Ishikawa (cell line): ENCODE data around the gene RAB3C.

Experiments used
- CEBPB ChIP-seq: IDR thresholded peaks from 2 replicates; pipeline ENCODE4 v1.6.1; 2012
- CREB1 ChIP-seq: IDR thresholded peaks from 2 replicates; pipeline ENCODE4 v1.6.1; 2012; ENCODE audit warnings: low read depth
- EGR1 ChIP-seq: IDR thresholded peaks from 2 replicates; pipeline ENCODE4 v1.6.1; 2012
- EP300 ChIP-seq: IDR thresholded peaks from 2 replicates; pipeline ENCODE4 v1.6.1; 2012; ENCODE audit warnings: borderline replicate concordance
- FOXM1 ChIP-seq: IDR thresholded peaks from 2 replicates; pipeline ENCODE4 v1.6.1; 2012; ENCODE audit warnings: low read depth, borderline replicate concordance
- MAX ChIP-seq: IDR thresholded peaks from 2 replicates; pipeline ENCODE4 v1.6.1; 2012
- NFIC ChIP-seq: IDR thresholded peaks from 2 replicates; pipeline ENCODE4 v1.6.1; 2012
- RAD21 ChIP-seq: IDR thresholded peaks from 2 replicates; pipeline ENCODE4 v1.6.1; 2012; ENCODE audit warnings: low read depth
- REST ChIP-seq: IDR thresholded peaks from 2 replicates; pipeline ENCODE4 v1.6.1; 2012; ENCODE audit warnings: low read depth, mild to moderate bottlenecking
- TAF1 ChIP-seq: IDR thresholded peaks from 2 replicates; pipeline ENCODE4 v1.6.1; 2012; ENCODE audit warnings: low read depth, mild to moderate bottlenecking
- TCF12 ChIP-seq: IDR thresholded peaks from 2 replicates; pipeline ENCODE4 v1.6.1; 2012; ENCODE audit warnings: low read depth
- TEAD4 ChIP-seq: IDR thresholded peaks from 2 replicates; pipeline ENCODE4 v1.6.1; 2012
- USF1 ChIP-seq: IDR thresholded peaks from 2 replicates; pipeline ENCODE4 v1.6.1; 2012
- YY1 ChIP-seq: IDR thresholded peaks from 2 replicates; pipeline ENCODE4 v1.6.1; 2012; ENCODE audit warnings: low read depth
- ZBTB7A ChIP-seq: IDR thresholded peaks from 2 replicates; pipeline ENCODE4 v1.6.1; 2012; ENCODE audit warnings: low read depth

Gene RAB3C

GRCh38 chr5:58599217-58599616 is 16.3 kb downstream of the RAB3C start:
- TF ChIP-seq TAF1 (no peak), ZBTB7A (no peak), EP300 (no peak), REST (no peak), YY1 (no peak), CEBPB (no peak), TEAD4 (no peak), NFIC (no peak), EGR1 (no peak), USF1 (no peak), CREB1 (no peak), RAD21 (no peak)

GRCh38 chr5:58606064-58606463 is 23.2 kb downstream of the RAB3C start:
- TF ChIP-seq CREB1 (no peak), EGR1 (no peak), CEBPB (no peak), USF1 (no peak)

GRCh38 chr5:58615972-58616371 is 33.1 kb downstream of the RAB3C start:
- TF ChIP-seq TEAD4: no peak
- TF ChIP-seq EP300: no peak
- no peak for TF ChIP-seq MAX
- TF ChIP-seq ZBTB7A: no peak
- no peak for TF ChIP-seq CEBPB
- TF ChIP-seq YY1: no peak
- no peak for TF ChIP-seq EGR1
- no peak for TF ChIP-seq REST
- TF ChIP-seq TAF1: no peak
- no peak for TF ChIP-seq CREB1

GRCh38 chr5:58617241-58617640 is 34.4 kb downstream of the RAB3C start:
- no peak for TF ChIP-seq EGR1
- no peak for TF ChIP-seq YY1
- TF ChIP-seq EP300: no peak
- TF ChIP-seq USF1: no peak
- TF ChIP-seq MAX: no peak
- TF ChIP-seq TEAD4: no peak
- no peak for TF ChIP-seq CREB1
- no peak for TF ChIP-seq REST
- TF ChIP-seq ZBTB7A: no peak
- TF ChIP-seq TAF1: no peak
- no peak for TF ChIP-seq TCF12
- no peak for TF ChIP-seq CEBPB
- no peak for TF ChIP-seq NFIC
- TF ChIP-seq RAD21: no peak
- no peak for TF ChIP-seq FOXM1

- TF ChIP-seq CEBPB (no peak), NFIC (no peak), TEAD4 (no peak), REST (no peak), TAF1 (no peak), CREB1 (no peak), TCF12 (no peak), RAD21 (no peak), EGR1 (no peak)
Observed at GRCh38 chr5:58620336-58620735, 37.5 kb downstream of the RAB3C start.
